Smooth muscle cell of trachea (primary cell): ENCODE results near the gene MCOLN2. TPM values are rescaled to one million over a fixed set of nuclear protein-coding genes. Genes with fewer than 3 reads are reported as not detected.

Experiments used
- total RNA-seq: library from RNA; depleted of rRNA; stranded (reverse); fragments of >200 nt; gene quantifications from 2 replicates; pipeline ENCODE4 v1.2.1, GENCODE V29; 2014

Gene MCOLN2
- total RNA-seq, result 3.5 and 3.6 TPM in 2 replicates

GRCh38 chr1:84996846-84997666 is at the start of gene MCOLN2:
Gene MCOLN2 (minus strand): TSS chr1:84997113. CDS start chr1:84996872, 241 bp downstream.

GRCh38 chr1:84892705-84893618 is 104.0 kb downstream of the MCOLN2 start, which contains the start of gene LPAR3:
Gene LPAR3 (minus strand): TSS chr1:84893206. CDS start chr1:84866120, 27,086 bp downstream.

Other genes starting within 250 kb of the MCOLN2 start
- 24.0 and 33.5 TPM in 2 replicates for gene LPAR3, start 103.9 kb downstream of the MCOLN2 start, total RNA-seq
- 5.8 and 6.1 TPM in 2 replicates for gene MCOLN3, start 51.4 kb upstream of the MCOLN2 start, total RNA-seq
- gene SYDE2, start 203.9 kb upstream of the MCOLN2 start, total RNA-seq, result 4.9 and 5.6 TPM in 2 replicates